OCI-LY7 (cell line): ENCODE data around the gene OPN1SW.

Experiments
- EZH2phosphoT487 ChIP-seq: fragments of 200-600 bp; sonication (generic); IDR thresholded peaks from 2 replicates; pipeline ENCODE4 v1.6.1; 2018; ENCODE audit warnings: low read depth, borderline replicate concordance, mild to moderate bottlenecking, mixed run types, antibody characterized with exemption, low read length, moderate library complexity, mixed read lengths
- TF ChIP-seq, protein P1 (sequence below): fragments of 200-600 bp; sonication (generic); conservative IDR thresholded peaks from 2 replicates; pipeline ENCODE4 v1.5.1; 2014; ENCODE audit warnings: mild to moderate bottlenecking, antibody characterized with exemption, low read length, moderate library complexity, mixed read lengths

DNA sequence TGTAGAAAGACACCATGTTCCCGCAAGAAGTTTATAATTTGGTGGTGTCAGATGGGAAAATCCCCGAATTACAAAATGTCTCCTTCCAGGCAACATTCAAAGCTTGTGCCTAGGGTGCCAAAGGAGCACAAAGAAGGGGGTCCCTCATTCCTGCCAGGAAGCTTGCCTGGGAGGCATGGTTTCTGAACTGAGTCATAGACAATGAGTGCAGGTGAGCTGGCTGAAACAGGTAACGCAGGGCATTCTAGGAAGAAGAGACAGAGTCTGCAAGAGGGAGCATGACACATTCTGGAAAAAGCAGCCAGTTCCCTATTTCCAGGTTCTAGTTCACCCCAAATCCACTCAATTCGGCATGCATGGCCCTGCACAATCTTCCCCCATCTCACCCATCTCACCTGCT lies 48.4 kb downstream of the OPN1SW start:
- TF ChIP-seq, protein P1, sequence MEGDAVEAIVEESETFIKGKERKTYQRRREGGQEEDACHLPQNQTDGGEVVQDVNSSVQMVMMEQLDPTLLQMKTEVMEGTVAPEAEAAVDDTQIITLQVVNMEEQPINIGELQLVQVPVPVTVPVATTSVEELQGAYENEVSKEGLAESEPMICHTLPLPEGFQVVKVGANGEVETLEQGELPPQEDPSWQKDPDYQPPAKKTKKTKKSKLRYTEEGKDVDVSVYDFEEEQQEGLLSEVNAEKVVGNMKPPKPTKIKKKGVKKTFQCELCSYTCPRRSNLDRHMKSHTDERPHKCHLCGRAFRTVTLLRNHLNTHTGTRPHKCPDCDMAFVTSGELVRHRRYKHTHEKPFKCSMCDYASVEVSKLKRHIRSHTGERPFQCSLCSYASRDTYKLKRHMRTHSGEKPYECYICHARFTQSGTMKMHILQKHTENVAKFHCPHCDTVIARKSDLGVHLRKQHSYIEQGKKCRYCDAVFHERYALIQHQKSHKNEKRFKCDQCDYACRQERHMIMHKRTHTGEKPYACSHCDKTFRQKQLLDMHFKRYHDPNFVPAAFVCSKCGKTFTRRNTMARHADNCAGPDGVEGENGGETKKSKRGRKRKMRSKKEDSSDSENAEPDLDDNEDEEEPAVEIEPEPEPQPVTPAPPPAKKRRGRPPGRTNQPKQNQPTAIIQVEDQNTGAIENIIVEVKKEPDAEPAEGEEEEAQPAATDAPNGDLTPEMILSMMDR: no peak
- TF ChIP-seq EZH2phosphoT487: no peak
